GM18505 (cell line): ENCODE results near the gene CCDC82.

Experiments
- ATAC-seq: cut with Tn5 transposase; IDR thresholded peaks from one replicate; pipeline ENCODE4 v1.9.1; 2021; ENCODE audit not compliant: unreplicated experiment
- POLR2A ChIP-seq: IDR thresholded peaks from 4 replicates; pipeline ENCODE4 v1.6.1; 2011; ENCODE audit warnings: borderline replicate concordance; ENCODE audit not compliant: insufficient read depth, insufficient read length; ENCODE audit errors: extremely low read depth

The CCDC82 gene

GRCh38 chr11:96388891-96389719 is 607 bp downstream of the CCDC82 start:
- ATAC-seq, result peak; percentile 53
- no peak for TF ChIP-seq POLR2A

DNA sequence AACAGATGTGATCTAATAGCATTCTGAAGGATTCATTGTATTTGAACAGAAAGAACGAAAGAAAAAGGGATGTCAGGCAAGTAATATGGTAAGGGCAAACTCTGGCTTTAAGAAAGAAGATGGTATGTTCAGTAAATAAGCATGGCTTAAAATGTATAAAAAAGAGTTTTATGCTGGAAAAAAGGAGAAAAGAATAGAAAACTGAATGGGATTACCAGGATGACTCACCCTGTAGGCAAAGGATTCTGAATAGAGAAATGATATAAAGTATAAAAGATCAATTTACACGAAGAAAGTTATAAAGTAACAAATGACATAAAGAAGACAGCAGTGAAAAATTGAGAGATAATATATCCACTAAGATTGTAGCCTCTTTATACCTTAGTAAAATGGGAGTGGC is 4.5 kb downstream of the CCDC82 start:
- no peak for TF ChIP-seq POLR2A
- no peak for ATAC-seq

GRCh38 chr11:96384156-96384555 is 5.6 kb downstream of the CCDC82 start:
- no peak for TF ChIP-seq POLR2A
- ATAC-seq, result no peak

DNA sequence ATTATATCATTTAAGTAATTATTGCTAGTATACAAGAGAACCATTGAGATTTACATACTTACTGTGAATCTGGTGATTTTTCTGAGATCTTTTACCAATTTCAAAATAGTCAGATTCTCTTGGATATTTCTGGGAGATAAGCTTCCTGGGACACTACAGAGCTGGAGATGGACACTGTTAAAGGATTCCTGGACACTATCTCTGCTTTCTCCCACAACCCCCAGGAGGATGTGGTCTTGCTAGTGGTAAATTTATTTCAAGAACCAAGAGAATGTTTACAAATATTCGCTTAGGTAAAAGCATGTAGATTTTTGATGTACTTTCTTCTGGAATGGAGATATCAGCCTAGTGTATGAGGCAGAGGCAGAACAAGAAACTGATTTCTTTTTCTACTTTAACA is 12.9 kb downstream of the CCDC82 start:
- no peak for TF ChIP-seq POLR2A
- no peak for ATAC-seq

- no peak for ATAC-seq
- TF ChIP-seq POLR2A, result no peak
Measured at GRCh38 chr11:96373826-96374225, 15.9 kb downstream of the CCDC82 start.

DNA sequence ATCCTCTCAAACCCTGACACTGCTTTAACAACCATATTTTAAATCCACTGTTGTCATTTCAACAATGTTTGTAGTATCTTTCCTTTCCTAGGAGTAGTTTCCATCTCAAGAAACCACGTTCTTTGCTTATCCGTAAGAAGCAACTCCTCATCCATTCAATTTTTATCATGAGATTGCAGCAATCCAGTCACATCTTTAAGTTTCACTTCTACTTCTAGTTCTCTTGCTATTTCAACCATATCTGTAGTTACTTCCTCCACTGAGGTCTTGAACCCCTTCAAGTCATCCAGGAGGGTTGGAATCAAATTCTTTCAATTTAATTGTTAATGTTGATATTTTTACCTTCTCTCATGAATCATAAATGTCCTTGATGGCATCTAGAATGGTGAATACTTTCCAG is 22.4 kb downstream of the CCDC82 start:
- no peak for TF ChIP-seq POLR2A
- no peak for ATAC-seq

DNA sequence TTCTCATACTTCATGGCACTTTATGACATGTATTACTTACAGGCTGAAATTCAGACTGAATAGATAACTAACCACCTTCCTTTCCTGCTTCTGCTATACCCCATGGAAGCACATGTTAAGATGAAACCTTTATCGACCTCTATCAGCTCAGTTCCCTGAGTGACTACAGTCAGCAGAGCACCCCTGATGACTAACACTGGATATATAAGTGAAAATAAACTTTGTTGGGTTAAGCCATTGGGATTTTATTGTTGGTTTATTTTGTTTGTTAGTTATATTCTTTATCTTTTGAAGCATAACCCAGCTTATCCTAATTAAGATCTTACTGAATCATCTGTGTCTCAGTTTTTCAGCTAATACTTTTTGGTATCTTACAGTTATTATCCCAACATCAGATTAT is 23.7 kb downstream of the CCDC82 start:
- no peak for TF ChIP-seq POLR2A
- no peak for ATAC-seq

GRCh38 chr11:96365493-96365892 is 24.2 kb downstream of the CCDC82 start:
- ATAC-seq, result no peak
- TF ChIP-seq POLR2A, result no peak

DNA sequence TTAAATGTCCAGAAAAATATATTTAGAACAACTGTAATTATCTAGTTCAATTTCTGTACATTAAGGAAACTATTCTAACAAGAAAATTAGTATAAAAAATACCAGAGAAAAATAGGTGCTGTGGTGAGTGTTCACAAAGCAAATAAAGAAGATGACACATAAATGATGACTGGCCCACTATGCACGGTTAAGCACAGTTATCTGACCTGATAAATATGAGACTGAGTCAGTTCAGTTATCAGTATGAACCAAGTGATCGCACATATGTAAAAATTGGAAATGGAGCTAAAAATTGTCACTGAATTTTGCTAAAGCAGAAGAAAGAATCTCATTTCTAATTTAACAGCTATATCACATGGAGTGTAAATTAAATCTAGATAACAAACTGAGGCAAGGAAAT is 27.9 kb downstream of the CCDC82 start:
- TF ChIP-seq POLR2A, result no peak
- no peak for ATAC-seq

DNA sequence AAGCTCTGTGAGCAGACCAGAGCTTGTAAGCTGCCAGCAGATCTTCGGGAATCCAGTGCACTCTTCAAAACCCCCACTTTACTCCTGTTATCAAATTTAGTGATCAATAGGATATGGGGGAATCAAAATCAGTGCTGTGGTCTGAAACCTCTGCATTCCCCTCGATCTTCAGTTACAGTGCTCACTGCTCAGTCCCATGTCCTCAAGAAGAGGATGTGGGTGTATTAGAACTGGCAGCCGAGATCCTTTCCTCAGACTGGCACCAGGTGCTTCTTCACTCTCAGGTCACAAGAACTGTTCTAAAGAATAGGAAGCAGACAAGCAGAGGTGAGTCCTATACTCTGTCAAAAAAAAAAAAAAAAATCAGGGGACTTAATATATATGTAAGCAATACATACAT is 31.4 kb downstream of the CCDC82 start:
- no peak for TF ChIP-seq POLR2A
- no peak for ATAC-seq

GRCh38 chr11:96357794-96358193 is 31.9 kb downstream of the CCDC82 start:
- no peak for TF ChIP-seq POLR2A
- no peak for ATAC-seq

GRCh38 chr11:96356848-96357247 is 32.9 kb downstream of the CCDC82 start:
- no peak for ATAC-seq
- no peak for TF ChIP-seq POLR2A

DNA sequence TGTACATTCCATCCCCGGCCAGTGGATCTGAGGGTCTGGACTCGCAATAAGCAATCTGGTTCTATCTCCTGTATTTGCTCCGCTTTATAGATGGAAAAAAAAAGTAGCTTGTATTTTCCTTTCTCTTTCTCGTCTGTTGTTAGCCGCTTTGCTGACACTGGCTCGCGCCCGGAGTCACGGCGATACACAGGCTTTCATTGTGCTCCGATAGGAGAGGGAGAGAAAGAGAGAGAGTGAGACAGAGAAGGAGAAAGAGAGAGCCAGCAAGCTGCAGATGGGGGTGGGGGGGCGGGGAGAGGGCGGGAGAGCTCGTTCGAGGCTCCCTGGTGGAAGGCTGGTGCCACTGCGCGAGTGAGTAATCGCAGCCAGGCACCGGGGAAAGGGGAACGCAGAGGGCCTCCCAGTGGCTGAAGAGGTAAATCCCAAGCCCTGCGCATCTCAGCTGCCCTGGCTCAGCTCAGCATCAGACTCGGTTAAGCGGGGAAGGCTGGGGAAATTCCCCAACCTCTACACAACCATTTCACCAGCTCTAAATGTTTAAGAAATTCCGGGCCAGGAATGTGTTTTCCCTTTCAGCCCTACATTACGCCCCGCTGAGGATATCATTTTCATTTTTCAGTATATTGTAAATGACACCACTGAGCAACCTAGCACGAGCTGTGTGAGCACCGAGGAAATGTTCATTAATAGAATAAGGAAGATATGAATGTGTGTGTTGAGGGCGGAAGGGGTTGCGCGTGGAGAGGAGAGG is 46.6 kb downstream of the CCDC82 start, which contains the start of gene MAML2:
Gene MAML2, minus strand, starts transcription at position 235 of the 751 bp plus-strand sequence. CDS start 1,300 bp downstream, outside the sequence.
- ATAC-seq, result peak; percentile 72
- no peak for TF ChIP-seq POLR2A
